Right lobe of liver (tissue), 6 donors: ENCODE measurements around the gene LRRC3. TPM values are rescaled to one million over a fixed set of nuclear protein-coding genes. Genes with fewer than 3 reads are reported as not detected.

ENCODE experiments used
- ATAC-seq, 4 donors: fragments of 200-7000 bp; cut with Tn5 transposase; one replicate each; pipeline ENCODE4 v1.9.1; 2020; ENCODE audit warnings: mild to moderate bottlenecking in 4 of 4, moderate library complexity in 4 of 4
- DNase-seq, 3 donors: peaks; one replicate each; pipeline ENCODE4 v3.0.0-alpha.2; 2020
- H3K27ac ChIP-seq, 3 donors: fragments of 200-600 bp; one replicate each; pipeline ENCODE4 v1.8.0; 2022
- H3K27me3 ChIP-seq, 2 donors: fragments of 200-600 bp; one replicate each; pipeline ENCODE4 v1.8.0; 2022
- H3K36me3 ChIP-seq, 4 donors: fragments of 200-600 bp; sonication (generic) in 1 of 4; one replicate each; pipeline versions ENCODE4 v1.5.1 to v1.8.0; 2017 to 2022; ENCODE audit warnings: control low read depth in 1 of 4
- H3K4me1 ChIP-seq, 4 donors: fragments of 200-600 bp; sonication (generic) in 1 of 4; one replicate each; pipeline versions ENCODE4 v1.5.1 to v1.8.0; 2017 to 2022; ENCODE audit warnings: control low read depth in 1 of 4
- H3K4me3 ChIP-seq, 3 donors: fragments of 200-600 bp; one replicate each; pipeline ENCODE4 v1.8.0; 2022
- H3K9me3 ChIP-seq, 4 donors: fragments of 200-600 bp; sonication (generic) in 1 of 4; one replicate each; pipeline versions ENCODE4 v1.5.1 to v1.8.0; 2017 to 2022; ENCODE audit warnings: control low read depth in 1 of 4
- POLR2A ChIP-seq: fragments of 450-650 bp; IDR thresholded peaks from one replicate; pipeline ENCODE4 v1.6.1; 2017; ENCODE audit warnings: antibody characterized with exemption, mild to moderate bottlenecking
- WGBS: methylation state at CpG from one replicate; pipeline ENCODE4 v1.1.6; 2018; ENCODE audit warnings: low coverage, low lambda C conversion rate; ENCODE audit not compliant: insufficient coverage; ENCODE audit errors: missing lambda C conversion rate; 5-methylcytosine and 5-hydroxymethylcytosine counted together
- intact Hi-C, 2 donors: fragments of 100-400 bp; cut with DNase I; formaldehyde crosslinking; loops; one replicate each; pipeline versions ENCODE4 v1.11.2 to v1.14.1; 2022
- total RNA-seq, 6 experiments: library from RNA; depleted of rRNA in 2 of 6; stranded (reverse); fragments of >200 nt in 2 of 6; fragmentation: NEBNext Ultra II Directional in 3 of 6; extraction: Animal tissue kit (Norgen Biotek cat#: 25700) in 3 of 6; gene quantifications; one replicate each; pipeline versions ENCODE4 v1.1.0 to v1.2.4, GENCODE V29; 2016 to 2023
- TF ChIP-seq, protein P1 (sequence below), 4 donors: fragments of 200-600 bp in 3 of 4; fragments of 450-650 bp in 1 of 4; IDR thresholded peaks; one replicate each; pipeline versions ENCODE4 v1.5.1 to v1.8.0; 2016 to 2022; ENCODE audit warnings: antibody characterized with exemption in 4 of 4, mild to moderate bottlenecking in 2 of 4
- donor health status: DM: no; HTN: yes; CAD: no.
- donor health status: DM: no; HTN: no; CAD: no.
- donor health status: DM: no; HTN: no; CAD: no.
- donor health status: DM: no; HTN: yes; CAD: no.
- donor health status: DM: no; HTN: yes; CAD: no.

LRRC3 gene
- total RNA-seq, 6 experiments from 2014 or later = 7.5 to 19.3 (median 13.9) TPM

DNA sequence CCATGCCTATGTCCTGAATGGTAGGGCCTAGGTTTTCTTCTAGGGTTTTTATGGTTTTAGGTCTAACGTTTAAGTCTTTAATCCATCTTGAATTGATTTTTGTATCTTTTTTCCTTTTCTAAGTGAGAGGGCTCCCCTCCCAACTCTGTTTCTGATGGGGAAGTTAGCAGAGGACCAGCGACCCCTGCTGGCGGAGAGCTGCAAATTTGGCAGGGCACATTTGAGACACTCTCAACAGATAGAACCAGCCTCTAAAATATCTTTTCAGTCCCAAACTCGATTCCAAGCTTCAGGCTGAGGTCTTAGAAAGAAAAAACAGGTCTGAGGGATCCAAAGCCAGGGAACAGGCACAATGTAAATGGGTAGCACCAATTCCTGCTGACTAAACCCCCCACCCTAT lies 32.5 kb downstream of the LRRC3 start:
- peak in 1 of 3 donors; percentile 49 for DNase-seq
- intact Hi-C loops = no loop called here
- H3K4me1 ChIP-seq = no peaks in the 10 kb centered on the region
- ATAC-seq = no peak
- no peak overlapping the region for H3K27ac ChIP-seq
- no peaks in the 10 kb centered on the region for H3K9me3 ChIP-seq
- no peak overlapping the region for H3K4me3 ChIP-seq
- TF ChIP-seq POLR2A = no peak
- TF ChIP-seq, protein P1, sequence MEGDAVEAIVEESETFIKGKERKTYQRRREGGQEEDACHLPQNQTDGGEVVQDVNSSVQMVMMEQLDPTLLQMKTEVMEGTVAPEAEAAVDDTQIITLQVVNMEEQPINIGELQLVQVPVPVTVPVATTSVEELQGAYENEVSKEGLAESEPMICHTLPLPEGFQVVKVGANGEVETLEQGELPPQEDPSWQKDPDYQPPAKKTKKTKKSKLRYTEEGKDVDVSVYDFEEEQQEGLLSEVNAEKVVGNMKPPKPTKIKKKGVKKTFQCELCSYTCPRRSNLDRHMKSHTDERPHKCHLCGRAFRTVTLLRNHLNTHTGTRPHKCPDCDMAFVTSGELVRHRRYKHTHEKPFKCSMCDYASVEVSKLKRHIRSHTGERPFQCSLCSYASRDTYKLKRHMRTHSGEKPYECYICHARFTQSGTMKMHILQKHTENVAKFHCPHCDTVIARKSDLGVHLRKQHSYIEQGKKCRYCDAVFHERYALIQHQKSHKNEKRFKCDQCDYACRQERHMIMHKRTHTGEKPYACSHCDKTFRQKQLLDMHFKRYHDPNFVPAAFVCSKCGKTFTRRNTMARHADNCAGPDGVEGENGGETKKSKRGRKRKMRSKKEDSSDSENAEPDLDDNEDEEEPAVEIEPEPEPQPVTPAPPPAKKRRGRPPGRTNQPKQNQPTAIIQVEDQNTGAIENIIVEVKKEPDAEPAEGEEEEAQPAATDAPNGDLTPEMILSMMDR (IDR thresholded peaks at IDR 0.05) = peak; percentile 21 to 62 (median 50)
- H3K36me3 ChIP-seq = no peaks in the 10 kb centered on the region
- 43% methylated on average over 4 of the region's 4 CpGs for WGBS
- H3K27me3 ChIP-seq = no peaks in the 10 kb centered on the region

DNA sequence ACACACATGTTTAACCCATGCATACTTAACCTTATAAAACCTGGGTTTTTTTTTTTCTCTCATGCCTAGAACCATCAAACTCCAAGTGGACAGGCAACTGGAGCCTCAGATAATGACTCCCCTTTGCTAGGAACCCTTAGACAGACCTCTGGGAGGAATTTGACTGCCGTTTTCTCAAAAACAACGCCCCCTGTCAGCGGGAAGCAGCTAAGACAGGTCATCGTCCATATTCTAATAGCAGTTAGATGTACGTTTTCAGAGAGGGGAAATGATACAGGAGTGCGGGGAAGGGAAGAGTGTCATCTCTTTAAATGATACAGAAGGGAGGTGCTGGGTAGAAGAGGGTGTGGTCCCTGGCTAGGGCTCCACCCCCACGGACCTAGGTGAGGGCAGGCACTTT lies 34.7 kb downstream of the LRRC3 start:
- no peak overlapping the region for H3K4me3 ChIP-seq
- 38% methylated on average over 7 of the region's 7 CpGs for WGBS
- H3K27ac ChIP-seq = no peak overlapping the region
- intact Hi-C loops = no loop called here
- no peaks in the 10 kb centered on the region for H3K4me1 ChIP-seq
- TF ChIP-seq, protein P1 (IDR thresholded peaks at IDR 0.05) = no peak
- no peak for TF ChIP-seq POLR2A
- DNase-seq = no peak
- H3K27me3 ChIP-seq = no peaks in the 10 kb centered on the region
- H3K36me3 ChIP-seq = no peaks in the 10 kb centered on the region
- ATAC-seq = no peak
- no peaks in the 10 kb centered on the region for H3K9me3 ChIP-seq

DNA sequence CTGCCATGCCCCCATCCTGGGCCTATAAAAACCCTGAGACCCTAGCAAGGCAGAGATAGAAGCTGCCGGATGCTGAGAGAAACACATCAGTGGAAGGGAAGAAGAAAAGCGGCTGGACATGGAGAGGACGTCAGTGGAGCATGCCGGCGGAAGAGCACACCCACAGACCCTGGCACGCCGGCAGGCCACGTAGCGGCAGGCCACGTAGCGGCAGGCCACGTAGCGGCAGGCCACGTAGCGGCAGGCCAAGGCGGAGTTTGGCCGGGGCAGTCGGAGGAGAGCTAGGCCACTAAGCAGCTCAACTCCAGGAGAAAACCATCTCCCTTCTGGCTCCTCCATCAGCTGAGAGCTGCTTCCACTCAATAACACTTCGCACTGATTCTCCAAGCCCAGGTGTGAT lies 35.1 kb downstream of the LRRC3 start:
- H3K9me3 ChIP-seq = no peaks in the 10 kb centered on the region
- H3K4me3 ChIP-seq = no peak overlapping the region
- ATAC-seq (no peak), DNase-seq (peak in 1 of 3 donors; percentile 17)
- no peak for TF ChIP-seq POLR2A
- TF ChIP-seq, protein P1 (IDR thresholded peaks at IDR 0.05) = no peak
- H3K27ac ChIP-seq = no peak overlapping the region
- no peaks in the 10 kb centered on the region for H3K36me3 ChIP-seq
- intact Hi-C loops = no loop called here
- no peaks in the 10 kb centered on the region for H3K27me3 ChIP-seq
- no peaks in the 10 kb centered on the region for H3K4me1 ChIP-seq
- WGBS = 96% methylated on average over 5 of the region's 19 CpGs

DNA sequence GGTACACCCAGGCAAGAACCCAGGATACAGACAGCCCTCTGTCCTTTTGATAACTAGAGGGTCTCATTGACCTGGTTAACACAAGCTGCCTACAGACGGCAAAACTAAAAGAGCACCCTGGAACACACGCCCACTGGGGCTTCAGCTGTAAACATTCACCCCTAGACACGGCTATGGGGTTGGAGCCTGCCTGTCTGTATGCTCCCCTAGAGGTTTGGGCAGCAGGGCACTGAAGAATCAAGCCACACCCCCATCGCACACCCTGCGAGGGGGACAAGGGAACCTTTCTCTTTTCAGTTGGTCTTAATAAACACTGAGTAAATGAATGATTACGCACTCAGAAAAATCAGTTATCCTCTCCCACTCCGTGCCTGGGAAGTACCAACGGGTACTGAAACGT lies 35.5 kb downstream of the LRRC3 start:
- WGBS = 90% methylated on average over 8 of the region's 9 CpGs
- intact Hi-C loops = no loop called here

More for the DNA sequence above, 35.5 kb downstream of the LRRC3 start:
- Histone ChIP-seq H3K4me3 (no peak overlapping the region), H3K4me1 (no peaks in the 10 kb centered on the region), H3K27me3 (no peaks in the 10 kb centered on the region), H3K36me3 (no peaks in the 10 kb centered on the region), H3K9me3 (no peaks in the 10 kb centered on the region), H3K27ac (no peak overlapping the region)
- TF ChIP-seq, protein P1 (IDR thresholded peaks at IDR 0.05) = no peak
- TF ChIP-seq POLR2A = no peak
- ATAC-seq (no peak), DNase-seq (no peak)
